GM21723 (cell line): ENCODE measurements around the gene NCBP3.

Experiments
- ATAC-seq: cut with Tn5 transposase; IDR thresholded peaks from one replicate; pipeline ENCODE4 v1.9.1; 2021; ENCODE audit warnings: mild to moderate bottlenecking, moderate library complexity; ENCODE audit not compliant: unreplicated experiment

The NCBP3 gene

GRCh38 chr17:3812771-3813170 is 33.3 kb downstream of the NCBP3 start:
- ATAC-seq: no peak

- no peak for ATAC-seq
Measured at GRCh38 chr17:3812284-3812683, 33.8 kb downstream of the NCBP3 start.

- no peak for ATAC-seq
Measured at GRCh38 chr17:3810019-3810418, 36.0 kb downstream of the NCBP3 start.

GRCh38 chr17:3809135-3809534 is 36.9 kb downstream of the NCBP3 start:
- no peak for ATAC-seq

- ATAC-seq: no peak
Measured at GRCh38 chr17:3808701-3809100, 37.3 kb downstream of the NCBP3 start.

GRCh38 chr17:3805581-3805980 is 40.5 kb downstream of the NCBP3 start:
- no peak for ATAC-seq

- ATAC-seq: no peak
Measured at GRCh38 chr17:3804503-3804931, 41.5 kb downstream of the NCBP3 start.

- no peak for ATAC-seq
Measured at GRCh38 chr17:3803308-3803640, 42.8 kb downstream of the NCBP3 start.

GRCh38 chr17:3802461-3803307 is 43.4 kb downstream of the NCBP3 start:
- ATAC-seq: no peak

- ATAC-seq: no peak
Measured at GRCh38 chr17:3801792-3802191, 44.3 kb downstream of the NCBP3 start.

GRCh38 chr17:3801347-3801746 is 44.7 kb downstream of the NCBP3 start:
- no peak for ATAC-seq

- ATAC-seq: no peak
Measured at GRCh38 chr17:3800362-3801271, 45.4 kb downstream of the NCBP3 start, which contains the start of gene ITGAE. TSS of gene ITGAE (minus strand) at chr17:3801188. CDS start at chr17:3801144, 44 bp downstream.

- no peak for ATAC-seq
Measured at GRCh38 chr17:3799181-3799945, 46.7 kb downstream of the NCBP3 start.

GRCh38 chr17:3798273-3799180 is 47.5 kb downstream of the NCBP3 start:
- no peak for ATAC-seq

GRCh38 chr17:3796822-3797170 is 49.2 kb downstream of the NCBP3 start:
- ATAC-seq: peak; percentile 30

GRCh38 chr17:3796110-3796821 is 49.8 kb downstream of the NCBP3 start:
- peak; percentile 68 for ATAC-seq

GRCh38 chr17:3795390-3796102 is 50.5 kb downstream of the NCBP3 start:
- no peak for ATAC-seq

- no peak for ATAC-seq
Measured at GRCh38 chr17:3794557-3795389, 51.3 kb downstream of the NCBP3 start.
